SJSA1 (cell line): ENCODE results near the gene GEMIN7. TPM values are rescaled to one million over a fixed set of nuclear protein-coding genes. Genes with fewer than 3 reads are reported as not detected.

Source experiments
- DNase-seq, 2 experiments: peaks; one replicate each; pipeline ENCODE4 v3.0.0-alpha.2; 2015 to 2020; ENCODE audit warnings: low spot score in 2 of 2, low read depth in 1 of 2
- H3K27ac ChIP-seq: fragments of 250-450 bp; sonication (Bioruptor Pico); 2 replicates; pipeline ENCODE4 v1.5.1; 2020; ENCODE audit warnings: mild to moderate bottlenecking, moderate library complexity
- H3K27me3 ChIP-seq: fragments of 250-450 bp; sonication (Bioruptor Pico); replicated peaks from 2 replicates; pipeline ENCODE4 v1.5.1; 2020; ENCODE audit warnings: mild to moderate bottlenecking, moderate library complexity
- H3K36me3 ChIP-seq: fragments of 250-450 bp; sonication (Bioruptor Pico); 2 replicates; pipeline ENCODE4 v1.5.1; 2020; ENCODE audit warnings: mild to moderate bottlenecking
- H3K4me1 ChIP-seq: fragments of 250-450 bp; sonication (Bioruptor Pico); replicated peaks from 2 replicates; pipeline ENCODE4 v1.6.1; 2021; ENCODE audit warnings: mild to moderate bottlenecking
- H3K4me3 ChIP-seq: fragments of 250-450 bp; sonication (Bioruptor Pico); 2 replicates; pipeline ENCODE4 v1.5.1; 2020; ENCODE audit warnings: mild to moderate bottlenecking
- H3K9me3 ChIP-seq: fragments of 250-450 bp; sonication (Bioruptor Pico); replicated peaks from 2 replicates; pipeline ENCODE4 v1.5.1; 2020; ENCODE audit warnings: mild to moderate bottlenecking
- total RNA-seq: library from RNA; depleted of rRNA; stranded (reverse); fragments of >200 nt; shearing (Covaris generic); gene quantifications from 2 replicates; pipeline ENCODE4 v1.2.3, GENCODE V29; 2014

GEMIN7 gene
- total RNA-seq, 1 experiment from 2014 or later, result 46.9 TPM

DNA sequence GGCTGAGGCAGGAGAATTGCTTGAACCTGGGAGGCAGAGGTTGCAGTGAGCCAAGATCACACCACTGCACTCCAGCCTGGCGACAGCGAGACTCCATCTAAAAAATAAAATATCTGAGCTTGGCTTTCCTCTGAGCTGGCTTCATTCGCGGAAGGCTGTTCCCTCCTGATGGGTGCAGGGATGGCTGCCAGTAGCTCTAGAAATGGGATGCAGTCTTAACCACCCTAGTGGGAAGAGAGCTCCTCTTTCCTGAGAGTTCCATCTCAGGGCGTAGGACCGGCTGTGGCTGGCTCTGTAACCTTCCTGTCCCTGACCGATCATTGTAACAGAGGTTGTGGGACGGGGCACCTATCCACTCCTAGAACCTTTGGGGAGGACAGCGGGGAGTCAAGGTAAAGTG lies 46.3 kb downstream of the GEMIN7 start:
- H3K36me3 ChIP-seq, result no peaks in the 10 kb centered on the region; the same call in 1 of the 2 replicates
- no peak overlapping the region for H3K4me3 ChIP-seq
- H3K9me3 ChIP-seq, result no peaks in the 10 kb centered on the region; the same call in 1 of the 2 replicates
- no peak overlapping the region for H3K27ac ChIP-seq
- no peaks in the 10 kb centered on the region for H3K27me3 ChIP-seq
- DNase-seq, result no peak
- no peaks in the 10 kb centered on the region for H3K4me1 ChIP-seq

DNA sequence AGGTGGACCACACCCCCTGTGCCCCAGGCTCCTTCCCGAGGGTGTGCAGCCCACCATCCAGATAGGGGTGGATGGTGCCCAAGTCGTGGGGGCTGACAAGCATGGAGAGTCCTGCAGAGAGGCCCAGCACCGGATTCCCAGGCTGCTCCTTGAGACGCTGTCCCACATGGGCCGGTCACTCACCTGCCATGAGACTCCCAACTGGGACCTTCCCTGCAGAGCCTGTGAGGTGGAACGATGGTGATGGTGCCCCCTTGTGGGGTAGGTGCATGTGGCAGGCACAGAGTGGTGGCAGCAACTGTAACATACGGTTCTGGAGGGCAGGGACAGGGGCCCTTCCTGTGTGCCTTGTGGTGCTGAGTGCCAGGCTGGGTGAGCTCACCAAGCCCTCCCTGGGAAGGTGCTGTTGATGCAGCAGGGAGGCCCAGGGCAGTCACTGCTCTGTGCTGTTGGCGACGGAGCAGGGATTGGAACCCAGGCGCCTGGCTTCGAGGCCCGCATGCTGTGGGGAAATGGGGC lies 47.0 kb downstream of the GEMIN7 start:
- DNase-seq, result peak; percentile 31 to 64
- Histone ChIP-seq H3K27ac (no peak overlapping the region), H3K36me3 (no peaks in the 10 kb centered on the region; the same call in 1 of the 2 replicates)

DNA sequence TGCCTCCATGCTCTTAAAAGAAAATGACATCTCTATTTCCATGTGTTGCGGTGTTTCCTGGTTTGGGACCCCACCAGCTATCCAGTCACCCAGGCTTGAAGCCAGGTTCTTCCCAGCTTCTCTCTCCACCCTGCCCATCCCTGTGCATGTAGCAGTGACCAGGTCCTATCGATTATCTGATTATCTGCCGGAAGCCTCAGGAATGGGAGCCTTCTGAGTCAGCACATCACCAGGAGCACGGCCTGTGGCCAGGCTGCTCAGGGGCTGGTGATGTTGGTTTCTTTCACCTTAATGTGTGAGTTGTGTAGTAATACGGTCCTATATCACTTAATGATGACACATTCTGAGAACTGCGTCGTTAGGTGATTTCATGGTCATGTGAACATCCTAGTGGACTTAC lies 47.6 kb downstream of the GEMIN7 start:
- no peak for DNase-seq

More for the DNA sequence above, 47.0 kb downstream of the GEMIN7 start:
- no peaks in the 10 kb centered on the region; the same call in 1 of the 2 replicates for H3K9me3 ChIP-seq
- H3K4me1 ChIP-seq, result no peaks in the 10 kb centered on the region
- H3K27me3 ChIP-seq, result no peaks in the 10 kb centered on the region
- H3K4me3 ChIP-seq, result no peak overlapping the region

DNA sequence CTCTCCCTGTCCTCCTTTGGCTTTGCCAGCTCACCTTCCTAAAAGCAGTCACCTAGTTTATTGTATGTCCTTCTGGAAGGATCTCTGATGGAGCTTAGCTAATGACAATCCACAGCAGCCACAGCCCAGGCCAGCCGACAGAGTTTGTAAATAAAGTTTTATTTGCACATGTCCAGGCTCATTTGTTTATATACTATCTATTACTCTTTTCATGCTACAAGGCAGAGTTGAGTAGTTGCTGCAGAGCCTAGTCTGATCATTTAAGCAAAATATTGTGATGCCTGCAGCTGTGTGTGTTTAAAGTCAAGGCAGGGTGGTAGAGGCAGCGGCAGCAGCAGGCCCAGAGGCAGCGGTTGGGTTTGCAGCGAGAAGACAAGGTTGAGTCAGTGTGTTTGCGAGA lies 49.1 kb downstream of the GEMIN7 start:
- no peak for DNase-seq
- no peak overlapping the region for H3K27ac ChIP-seq
- no peaks in the 10 kb centered on the region; the same call in 1 of the 2 replicates for H3K9me3 ChIP-seq
- no peaks in the 10 kb centered on the region for H3K27me3 ChIP-seq
- no peaks in the 10 kb centered on the region; the same call in 1 of the 2 replicates for H3K36me3 ChIP-seq
- H3K4me3 ChIP-seq, result no peak overlapping the region
- H3K4me1 ChIP-seq, result no peaks in the 10 kb centered on the region

More for the DNA sequence above, 47.6 kb downstream of the GEMIN7 start:
- no peak overlapping the region for H3K27ac ChIP-seq
- H3K9me3 ChIP-seq, result no peaks in the 10 kb centered on the region; the same call in 1 of the 2 replicates
- no peak overlapping the region for H3K4me3 ChIP-seq
- H3K36me3 ChIP-seq, result no peaks in the 10 kb centered on the region; the same call in 1 of the 2 replicates
- H3K4me1 ChIP-seq, result no peaks in the 10 kb centered on the region
- H3K27me3 ChIP-seq, result no peaks in the 10 kb centered on the region

DNA sequence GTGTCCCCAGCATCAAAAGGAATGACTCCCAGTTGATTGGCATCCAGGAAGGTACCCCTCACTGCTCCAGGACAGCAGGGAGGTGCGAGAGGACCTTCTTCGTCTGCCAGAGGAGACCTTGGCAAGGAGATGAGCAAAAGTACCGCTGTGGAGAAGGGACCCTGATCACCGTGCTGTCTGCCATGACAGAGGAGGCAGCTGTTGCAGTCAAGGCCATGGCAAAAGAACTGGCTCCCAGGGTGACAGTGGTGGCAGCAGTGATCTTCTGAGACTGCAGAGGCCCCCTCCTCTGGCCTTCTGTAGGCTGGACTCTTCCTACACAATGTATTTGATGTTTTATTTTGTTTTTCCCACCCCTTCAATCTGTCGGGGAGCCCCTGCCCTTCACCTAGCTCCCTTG lies 49.7 kb downstream of the GEMIN7 start:
- H3K27me3 ChIP-seq, result no peaks in the 10 kb centered on the region
- no peak for DNase-seq
- no peaks in the 10 kb centered on the region; the same call in 1 of the 2 replicates for H3K36me3 ChIP-seq
- no peak overlapping the region for H3K4me3 ChIP-seq
- no peaks in the 10 kb centered on the region for H3K4me1 ChIP-seq
- no peaks in the 10 kb centered on the region; the same call in 1 of the 2 replicates for H3K9me3 ChIP-seq
- H3K27ac ChIP-seq, result no peak overlapping the region

DNA sequence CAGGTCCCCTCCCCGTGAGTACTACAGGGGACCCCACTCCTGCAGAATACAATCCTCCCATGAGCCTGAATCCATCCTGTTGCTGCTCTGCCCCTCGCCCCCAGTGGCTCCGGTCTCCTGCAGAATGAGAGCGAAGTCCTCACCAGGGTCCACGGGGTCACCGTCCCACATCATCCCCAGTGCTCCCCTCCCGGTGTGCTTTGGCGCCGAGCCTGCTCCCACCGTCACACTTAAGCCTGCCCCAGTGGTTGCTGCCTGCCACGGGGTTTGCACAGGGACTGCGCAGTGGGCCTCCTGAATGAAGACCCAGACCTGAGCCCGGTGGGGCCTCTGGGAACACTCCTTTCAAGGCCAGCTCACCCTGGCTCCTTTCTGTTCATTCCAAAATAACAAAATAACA lies 51.2 kb downstream of the GEMIN7 start:
- DNase-seq, result no peak
- peaks cover 6% of the 10 kb centered on the region for H3K36me3 ChIP-seq
- no peaks in the 10 kb centered on the region for H3K27me3 ChIP-seq
- no peaks in the 10 kb centered on the region; the same call in 1 of the 2 replicates for H3K9me3 ChIP-seq
- no peak overlapping the region for H3K27ac ChIP-seq
- H3K4me3 ChIP-seq, result no peak overlapping the region
- H3K4me1 ChIP-seq, result no peaks in the 10 kb centered on the region

DNA sequence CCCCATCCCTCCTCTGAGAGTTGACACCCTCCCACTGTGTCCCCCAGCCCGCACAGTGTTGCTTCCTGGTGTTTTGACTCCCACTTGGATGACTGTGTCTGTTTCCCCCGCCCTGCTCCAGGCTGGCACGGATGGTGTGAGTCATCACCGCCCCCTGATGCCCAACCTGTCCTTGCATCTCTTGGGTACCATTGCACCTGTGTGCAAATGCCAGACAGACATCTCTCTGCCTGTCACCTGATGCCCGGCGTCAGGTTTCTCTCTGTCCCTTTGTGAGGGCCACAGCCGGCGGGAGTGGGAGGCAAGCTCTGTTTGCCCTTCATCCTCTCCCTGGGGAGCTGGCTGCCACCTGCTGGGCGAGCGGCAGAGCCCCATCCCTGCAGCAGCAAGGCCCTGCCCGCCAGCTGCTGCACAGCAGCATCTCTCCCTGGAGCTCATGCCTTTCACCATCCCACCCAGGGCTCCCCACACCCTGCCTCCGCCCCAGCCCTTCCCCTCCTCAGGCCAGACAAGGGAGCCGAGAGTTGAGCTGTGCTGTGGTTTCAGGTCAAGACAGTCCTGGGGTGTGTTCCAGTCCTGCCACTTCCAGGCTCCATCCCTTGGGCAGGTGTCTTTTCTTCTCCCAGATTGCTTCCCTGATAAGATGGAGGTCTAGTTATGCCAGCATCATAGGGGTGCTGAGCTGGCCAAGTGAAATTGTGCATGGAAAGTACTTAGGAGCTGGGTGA lies 52.0 kb downstream of the GEMIN7 start:
- no peak for DNase-seq

DNA sequence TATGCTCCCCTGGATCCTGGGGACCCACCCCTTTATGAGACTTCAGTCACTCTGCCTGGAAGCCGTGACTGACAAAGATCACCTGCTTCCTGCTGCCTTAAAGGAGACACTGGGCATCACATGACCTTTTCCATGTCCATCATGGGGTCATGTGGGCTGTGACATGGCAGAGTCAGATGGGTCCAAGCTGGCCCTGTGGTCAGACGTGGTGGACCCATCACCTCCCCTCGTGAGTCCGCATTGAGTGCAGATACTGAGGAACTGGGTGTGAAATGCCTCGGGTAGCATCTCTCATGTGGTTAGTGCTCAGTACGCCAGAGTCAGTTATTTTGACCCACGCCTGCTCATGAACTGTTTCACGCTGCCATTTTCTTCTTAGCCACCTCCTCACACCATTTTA lies 54.6 kb downstream of the GEMIN7 start:
- H3K4me1 ChIP-seq, result no peaks in the 10 kb centered on the region
- no peak overlapping the region for H3K27ac ChIP-seq
- H3K36me3 ChIP-seq, result peaks cover 7% of the 10 kb centered on the region
- H3K27me3 ChIP-seq, result no peaks in the 10 kb centered on the region
- no peak for DNase-seq
- no peaks in the 10 kb centered on the region for H3K9me3 ChIP-seq
- no peak overlapping the region for H3K4me3 ChIP-seq

More for the DNA sequence above, 52.0 kb downstream of the GEMIN7 start:
- H3K27me3 ChIP-seq, result no peaks in the 10 kb centered on the region
- H3K27ac ChIP-seq, result no peak overlapping the region
- H3K4me1 ChIP-seq, result no peaks in the 10 kb centered on the region
- no peak overlapping the region for H3K4me3 ChIP-seq
- H3K9me3 ChIP-seq, result no peaks in the 10 kb centered on the region; the same call in 1 of the 2 replicates
- peaks cover 7% of the 10 kb centered on the region for H3K36me3 ChIP-seq

DNA sequence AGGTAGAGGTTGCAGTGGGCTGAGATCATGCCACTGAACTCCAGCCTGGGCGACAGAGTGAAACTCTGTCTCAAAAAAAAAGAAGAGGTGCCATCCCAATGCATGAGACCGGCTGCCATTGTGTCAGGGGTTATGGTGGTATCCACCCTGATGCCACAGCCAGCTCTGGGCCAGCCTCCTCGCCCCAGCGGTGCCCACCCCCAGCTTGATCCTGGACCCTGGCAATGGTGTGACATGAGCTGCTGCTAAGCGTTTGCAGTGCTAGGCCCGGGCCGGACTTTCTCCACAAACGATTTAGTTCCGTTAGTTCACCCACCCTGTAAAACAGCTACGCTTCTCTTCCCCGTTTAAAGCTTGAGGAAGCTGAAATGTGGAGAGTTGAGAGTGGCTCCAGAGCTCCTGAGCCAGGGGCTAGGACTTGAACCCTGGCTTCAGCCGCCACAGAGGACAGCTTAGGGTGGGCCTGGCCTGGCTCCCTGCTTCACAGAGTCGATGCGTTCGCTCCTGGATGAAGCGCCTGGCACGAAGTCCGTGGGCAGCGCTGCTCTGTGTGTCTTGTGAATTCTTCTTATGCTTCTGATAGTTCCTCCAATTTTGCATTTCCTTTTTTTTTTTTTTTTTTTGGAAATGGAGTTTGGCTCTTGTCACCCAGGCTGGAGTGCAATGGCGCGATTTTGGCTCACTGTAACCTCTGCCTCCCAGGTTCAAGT lies 56.3 kb downstream of the GEMIN7 start:
- H3K36me3 ChIP-seq, result peaks cover 7% of the 10 kb centered on the region
- H3K27ac ChIP-seq, result no peak overlapping the region
- no peak for DNase-seq
- H3K4me1 ChIP-seq, result no peaks in the 10 kb centered on the region
- no peaks in the 10 kb centered on the region for H3K9me3 ChIP-seq
- no peak overlapping the region for H3K4me3 ChIP-seq
- H3K27me3 ChIP-seq, result no peaks in the 10 kb centered on the region

DNA sequence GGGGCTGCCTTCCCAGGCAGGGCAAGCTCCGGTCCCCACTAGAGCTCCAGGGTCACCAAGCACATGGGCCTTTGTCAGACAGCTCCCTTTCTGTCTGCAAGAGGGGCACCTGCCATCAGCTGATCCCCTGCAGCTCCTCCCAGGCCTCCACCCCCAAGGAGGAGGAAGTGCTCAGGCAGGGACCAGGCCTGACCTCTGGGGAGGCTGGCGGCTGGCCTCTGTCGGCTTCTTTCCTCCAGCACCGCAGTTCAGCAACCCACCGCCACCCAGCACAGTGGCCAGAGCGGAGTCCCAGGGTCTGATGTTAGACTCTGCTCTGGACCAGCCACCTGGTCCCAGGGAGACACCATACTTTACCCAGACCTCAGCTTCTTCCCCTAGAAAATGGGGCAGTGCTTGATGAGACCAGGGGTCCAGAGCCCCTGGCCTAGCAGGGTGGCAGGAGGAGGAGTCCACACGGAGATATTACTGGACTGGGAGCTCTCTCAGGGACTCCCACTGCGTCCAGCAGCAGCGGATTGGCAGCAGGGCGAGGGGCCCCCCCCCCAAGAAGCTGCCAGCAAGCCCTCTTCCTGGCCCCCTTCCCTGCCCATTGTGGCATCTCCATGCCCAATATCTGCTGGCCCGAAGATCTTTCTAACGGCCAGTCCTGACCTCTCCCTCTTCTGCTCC lies 57.6 kb downstream of the GEMIN7 start:
- no peak overlapping the region for H3K27ac ChIP-seq
- no peaks in the 10 kb centered on the region for H3K9me3 ChIP-seq
- no peaks in the 10 kb centered on the region for H3K4me1 ChIP-seq
- no peaks in the 10 kb centered on the region for H3K27me3 ChIP-seq
- peaks cover 17% of the 10 kb centered on the region for H3K36me3 ChIP-seq
- no peak overlapping the region for H3K4me3 ChIP-seq
- no peak for DNase-seq

DNA sequence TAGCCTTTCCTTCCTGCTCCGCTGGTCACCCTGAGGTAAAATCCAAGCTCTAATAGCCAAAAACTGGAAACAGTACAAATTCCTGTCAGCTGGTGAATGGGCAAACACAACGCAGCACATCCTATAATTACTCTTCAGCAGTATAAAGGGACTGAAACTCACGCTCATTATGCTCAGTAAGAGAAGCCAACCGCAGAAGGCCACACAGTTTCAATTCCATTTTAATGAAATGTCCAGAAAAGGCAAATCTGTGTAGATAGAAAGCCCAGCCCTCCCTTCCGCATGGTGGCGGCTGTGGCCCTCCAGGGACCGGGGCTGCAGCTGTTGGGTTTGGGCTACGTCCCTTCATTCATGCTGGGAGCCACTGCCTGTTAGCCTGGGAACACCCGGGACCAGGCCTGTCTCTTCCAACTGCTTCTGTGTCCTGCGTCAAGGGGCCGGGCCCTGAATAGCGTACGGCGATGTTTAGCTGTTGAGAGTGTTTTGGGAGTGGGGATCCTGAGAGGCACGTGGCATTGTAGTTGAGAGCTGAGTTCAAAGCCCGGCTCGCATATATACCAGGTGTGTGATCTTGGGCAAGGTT lies 58.2 kb downstream of the GEMIN7 start:
- H3K27ac ChIP-seq, result no peak overlapping the region
- H3K4me3 ChIP-seq, result no peak overlapping the region

DNA sequence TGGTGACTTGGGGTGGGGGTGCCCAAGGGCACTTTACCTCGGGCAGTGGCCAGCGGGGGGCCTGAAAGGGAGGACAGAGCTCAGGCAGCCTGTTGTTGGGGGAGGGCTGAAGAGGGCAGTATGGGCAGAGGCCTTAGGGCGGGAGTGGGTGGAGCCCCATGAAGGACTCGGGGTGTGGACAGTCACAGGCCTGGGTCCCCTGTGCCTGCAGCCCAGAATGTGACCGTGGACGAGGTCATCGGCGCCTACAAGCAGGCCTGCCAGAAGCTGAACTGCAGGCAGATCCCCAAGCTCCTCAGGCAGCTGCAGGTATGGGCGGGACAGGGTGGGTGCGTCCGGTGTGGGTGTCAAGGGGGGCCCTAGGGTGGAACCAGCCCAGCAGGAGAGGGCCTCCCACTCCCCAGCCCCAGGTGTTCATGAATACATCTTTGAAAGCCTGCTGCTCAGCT lies 59.3 kb downstream of the GEMIN7 start:
- no peak for DNase-seq
- Histone ChIP-seq H3K4me3 (no peak overlapping the region), H3K9me3 (no peaks in the 10 kb centered on the region), H3K4me1 (no peaks in the 10 kb centered on the region), H3K36me3 (peaks cover 32% of the 10 kb centered on the region), H3K27ac (no peak overlapping the region), H3K27me3 (no peaks in the 10 kb centered on the region)

More for the DNA sequence above, 58.2 kb downstream of the GEMIN7 start:
- no peaks in the 10 kb centered on the region for H3K4me1 ChIP-seq
- DNase-seq, result no peak
- H3K36me3 ChIP-seq, result peaks cover 23% of the 10 kb centered on the region
- H3K27me3 ChIP-seq, result no peaks in the 10 kb centered on the region
- no peaks in the 10 kb centered on the region for H3K9me3 ChIP-seq
